ENCODE measurements around the gene PLEKHG5.
A peak's percentile ranks its signal among the peaks of the same experiment; 100 is the strongest.

PLEKHG5 gene

GRCh38 chr1:6424619-6425593 lies 66.6 kb downstream of the PLEKHG5 start, which contains the start of gene ESPN:
Gene ESPN, plus strand, starts transcription at chr1:6424776. Its CDS starts 180 bp downstream, at chr1:6424956.
- no peak for DNase-seq (ENCODE audit: low read depth in 2 of 2)

GRCh38 chr1:6424000-6424565 lies 67.4 kb downstream of the PLEKHG5 start:
- DNase-seq (ENCODE audit: low read depth in 2 of 2) = no peak

DNA sequence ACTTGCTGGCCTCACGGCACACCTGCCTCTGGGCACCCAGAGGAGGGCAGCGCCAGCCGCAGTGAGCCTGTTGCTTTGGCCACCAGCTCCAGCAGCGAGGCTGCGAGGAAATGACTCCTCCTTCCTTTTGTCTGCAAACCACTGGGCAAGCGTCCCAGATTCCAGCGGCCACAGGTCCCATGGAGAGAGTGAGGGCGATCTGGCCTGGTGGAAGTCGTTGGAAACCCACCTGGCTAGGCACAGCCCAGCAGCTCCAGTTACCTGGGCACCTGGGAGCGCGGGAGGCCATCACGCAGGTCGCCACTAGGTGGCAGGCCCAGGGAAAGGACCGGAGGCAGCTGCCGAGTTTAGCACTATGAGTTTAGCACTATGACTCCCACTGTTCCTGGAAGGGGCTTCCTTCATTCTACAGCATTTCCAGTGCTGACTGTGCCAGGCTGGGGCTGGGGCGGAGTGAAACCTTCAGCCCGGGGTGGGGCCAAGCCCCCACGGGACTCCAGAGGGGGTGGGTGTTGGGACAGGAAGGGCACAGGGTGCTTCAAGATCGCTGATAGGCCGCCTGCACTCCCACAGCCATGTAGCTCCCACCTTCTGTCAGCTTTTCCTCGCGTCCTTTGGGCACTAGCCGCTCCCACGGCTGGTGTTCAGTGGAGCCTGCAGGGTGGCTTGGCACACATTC lies 68.0 kb downstream of the PLEKHG5 start:
- DNase-seq (ENCODE audit: low read depth in 2 of 2) = peak; percentile 45 to 68

GRCh38 chr1:6421266-6421665 lies 70.2 kb downstream of the PLEKHG5 start:
- DNase-seq (ENCODE audit: low read depth in 2 of 2) = no peak

- no peak for DNase-seq (ENCODE audit: low read depth in 2 of 2)
Measured at GRCh38 chr1:6420454-6421042, 70.9 kb downstream of the PLEKHG5 start.

GRCh38 chr1:6419804-6420453 lies 71.5 kb downstream of the PLEKHG5 start, which contains the start of gene HES2:
Gene HES2, minus strand, starts transcription at chr1:6419919. Its CDS starts 99 bp downstream, at chr1:6419820.
- DNase-seq (ENCODE audit: low read depth in 2 of 2) = no peak

DNA sequence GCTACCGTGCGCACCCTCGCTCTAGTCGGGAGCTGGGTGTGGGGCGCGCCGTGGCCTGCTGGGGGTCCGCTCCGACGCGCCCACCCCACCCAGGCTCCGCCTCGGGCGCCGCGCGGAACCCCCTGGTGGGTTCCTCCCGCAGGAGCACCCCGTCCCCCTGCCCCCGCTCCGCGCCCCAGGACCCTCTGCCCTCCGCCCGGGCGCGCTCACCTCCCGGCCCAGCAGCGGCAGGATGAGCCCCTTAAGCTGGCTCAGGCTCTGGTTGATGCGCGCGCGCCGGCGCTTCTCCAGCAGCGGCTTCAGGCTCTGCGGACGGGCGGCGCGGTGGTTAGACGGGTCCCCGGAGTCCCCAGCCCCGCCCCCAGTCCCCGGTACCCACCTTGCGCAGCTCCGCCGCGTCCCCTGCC lies 72.1 kb downstream of the PLEKHG5 start:
- DNase-seq (ENCODE audit: low read depth in 2 of 2) = no peak

DNA sequence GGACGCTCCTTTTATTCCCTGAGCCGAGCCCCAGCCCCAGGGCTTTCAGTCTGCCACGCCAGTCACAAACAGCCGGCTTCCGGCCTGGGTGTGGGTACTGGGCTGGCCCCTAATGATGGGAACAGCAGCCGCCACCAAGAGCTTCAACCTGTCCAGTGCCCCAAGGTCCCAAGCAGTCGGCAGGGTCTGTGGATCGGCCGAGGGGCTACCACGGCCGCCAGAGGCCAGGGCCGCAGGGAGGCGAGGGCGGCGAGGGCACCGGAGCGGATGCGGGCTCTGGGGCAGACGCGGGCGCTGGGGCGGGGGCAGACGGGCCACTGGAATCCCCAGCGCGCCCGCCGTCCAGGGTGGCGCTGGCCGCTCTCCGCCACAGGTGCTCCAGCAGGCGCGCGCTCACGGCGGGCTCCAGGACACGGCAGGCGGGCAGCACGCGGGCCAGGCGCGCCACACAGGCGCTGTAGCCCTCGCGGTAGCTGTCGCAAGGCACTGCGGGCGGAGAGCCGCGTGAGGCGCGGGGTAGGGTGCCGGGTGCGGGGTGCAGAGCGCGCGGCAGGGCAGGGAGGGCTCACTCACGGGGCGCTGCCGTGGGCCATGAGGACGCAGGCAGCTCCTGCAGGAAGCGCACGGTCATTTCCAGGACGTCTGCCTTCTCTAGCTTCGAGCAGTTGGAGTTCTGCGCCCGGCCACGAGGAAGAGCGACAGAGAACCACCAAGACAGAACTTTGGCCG lies 72.6 kb downstream of the PLEKHG5 start:
- no peak for DNase-seq (ENCODE audit: low read depth in 2 of 2)

- DNase-seq (ENCODE audit: low read depth in 2 of 2) = no peak
Measured at GRCh38 chr1:6417961-6418667, 73.4 kb downstream of the PLEKHG5 start.

Data from stimulated activated CD4-positive, alpha-beta T cell treated with anti-CD3 and anti-CD28 coated beads, Interleukin-15, amount 100 ng/mL, for 48 hours (primary cell).